NCI-H146 treated with DMSO at 0.1 percent for 48 hours (cell line): Measurements from ENCODE around the gene ZNHIT6.

ENCODE experiments used
- DNase-seq: peaks from one replicate; lab custom pipeline; 2025; ENCODE audit not compliant: unreplicated experiment; lab: John Stamatoyannopoulos, UW

ZNHIT6 gene

GRCh38 chr1:85623061-85623471, 85.2 kb downstream of the ZNHIT6 start:
- DNase-seq = no peak

DNA sequence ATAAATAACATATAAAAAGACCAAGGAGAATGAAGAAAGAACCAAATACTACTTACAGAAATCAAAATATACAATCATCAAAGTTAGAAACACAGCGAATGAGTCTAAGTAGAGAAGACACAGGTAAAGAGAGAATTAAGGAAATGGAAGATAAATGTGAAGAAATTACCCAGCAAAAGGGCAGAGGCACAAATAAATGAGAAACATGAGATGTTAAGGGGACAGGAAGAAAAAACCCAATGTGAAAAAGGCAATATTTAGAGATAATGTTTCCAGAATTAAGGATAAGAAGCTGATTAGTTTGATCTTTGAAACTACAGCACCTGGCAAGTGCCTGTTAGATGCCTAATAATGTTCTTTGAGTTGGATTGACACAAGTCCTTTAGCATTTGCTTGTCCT, 86.8 kb downstream of the ZNHIT6 start:
- no peak for DNase-seq

DNA sequence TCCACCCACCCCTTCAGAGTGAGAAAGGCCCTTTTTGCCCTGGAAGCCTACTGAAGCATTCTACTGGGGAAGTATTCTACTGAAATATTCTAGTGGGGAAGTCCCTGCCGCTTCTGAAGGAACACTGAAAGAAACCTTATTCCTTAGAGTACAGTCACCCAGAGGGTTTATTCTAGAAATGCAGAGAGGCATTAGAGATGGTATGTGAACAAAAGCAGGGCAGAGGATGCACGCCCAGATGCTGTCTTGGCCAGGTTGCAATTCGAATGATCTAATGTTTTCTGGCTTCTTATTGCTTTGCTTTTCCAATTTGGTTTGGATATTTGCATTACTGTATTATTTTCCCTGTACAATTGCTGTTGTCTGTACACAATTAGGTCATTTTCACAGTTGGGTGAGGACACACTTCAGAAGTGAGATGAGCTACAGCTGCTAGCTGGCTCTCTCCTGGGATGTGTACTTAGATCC, 90.6 kb downstream of the ZNHIT6 start:
- DNase-seq = no peak

GRCh38 chr1:85616736-85617135, 91.5 kb downstream of the ZNHIT6 start:
- no peak for DNase-seq

DNA sequence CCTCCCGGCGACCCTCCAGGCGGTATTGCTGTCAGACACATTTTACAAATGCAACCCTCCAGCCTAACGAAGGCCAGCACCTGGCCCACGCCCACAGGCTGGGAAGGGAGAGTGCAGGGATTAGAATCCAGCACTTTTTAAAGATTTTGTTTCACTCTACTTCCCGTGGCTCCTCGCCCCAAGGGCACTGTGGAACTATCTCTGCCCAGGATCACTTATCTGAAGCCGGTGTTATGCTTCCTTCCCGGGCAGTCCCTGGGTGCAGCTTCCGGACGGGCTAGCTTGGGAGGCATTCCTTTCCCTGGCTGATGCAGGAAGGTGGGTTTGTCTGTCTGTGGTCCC, 91.9 kb downstream of the ZNHIT6 start:
- DNase-seq = no peak

DNA sequence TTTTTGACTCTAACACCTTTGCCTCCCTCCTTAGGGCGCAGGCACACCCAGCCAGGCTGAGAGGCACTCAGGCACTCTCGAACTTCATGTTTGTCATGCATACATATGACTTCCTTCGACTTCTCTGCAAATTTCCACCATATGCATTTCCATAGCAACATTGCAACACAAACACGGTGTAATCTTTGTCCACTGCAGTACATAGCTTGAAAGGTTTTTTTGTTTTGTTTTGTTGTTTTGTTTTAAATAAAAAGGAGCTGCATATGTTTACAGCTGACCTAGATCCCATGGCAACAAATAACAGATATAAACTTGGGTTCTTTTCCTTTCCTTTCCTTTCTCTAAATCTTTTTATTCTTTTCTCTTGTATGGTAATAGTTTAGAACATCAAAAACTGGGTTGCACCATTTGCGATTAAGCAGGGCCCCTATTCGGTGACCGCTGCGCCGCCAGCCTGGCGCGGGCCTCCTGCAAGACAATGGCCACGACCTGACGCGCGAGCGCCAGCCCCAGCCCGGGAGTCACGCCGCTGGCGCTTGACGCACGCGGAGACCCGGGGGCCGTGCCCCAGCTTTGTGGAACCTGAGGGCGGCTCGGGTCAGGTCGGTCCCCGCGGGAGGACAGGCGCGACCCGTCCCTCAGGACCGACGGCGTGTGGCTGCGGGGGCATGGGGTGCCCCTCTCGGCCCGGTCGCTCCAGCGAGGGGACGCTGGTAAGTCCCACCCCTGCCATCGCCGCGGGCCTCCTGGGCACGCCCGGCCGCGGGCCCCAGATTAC, 92.5 kb downstream of the ZNHIT6 start:
- no peak for DNase-seq

DNA sequence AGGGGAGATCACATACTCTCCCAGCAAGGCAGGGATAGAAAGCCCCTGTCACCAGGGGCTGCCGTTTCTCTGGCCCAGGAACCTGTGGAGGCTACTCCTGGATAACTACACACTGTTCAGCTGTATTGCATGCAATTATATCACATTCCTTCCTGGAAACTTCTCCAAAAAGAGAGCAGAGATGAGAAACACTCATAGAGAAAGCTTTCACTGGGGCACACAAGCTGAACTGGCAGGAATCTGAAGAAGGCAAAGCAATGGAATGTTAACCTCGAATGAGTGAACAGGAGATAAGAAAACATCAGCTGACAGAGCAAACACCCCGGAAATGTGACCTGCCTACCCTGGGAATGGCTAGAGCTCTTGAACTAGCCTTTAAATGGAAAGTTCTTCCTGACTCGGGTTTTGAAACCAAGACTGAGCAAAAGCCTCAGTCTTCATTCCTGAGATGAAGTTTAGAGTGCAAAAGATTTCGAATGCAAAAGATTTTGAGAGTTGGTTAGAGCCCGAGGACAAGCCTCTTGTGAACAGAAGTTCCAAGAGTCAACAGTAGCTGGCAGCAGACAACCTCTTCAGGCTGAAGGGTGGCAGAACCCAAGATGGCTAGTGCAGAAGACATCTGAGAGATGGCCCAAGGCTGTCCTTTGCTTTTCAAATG, 95.4 kb downstream of the ZNHIT6 start:
- DNase-seq = no peak

- no peak for DNase-seq
These were observed 96.4 kb downstream of the ZNHIT6 start for GRCh38 chr1:85611856-85612255.

GRCh38 chr1:85611425-85611824, 96.8 kb downstream of the ZNHIT6 start:
- DNase-seq = no peak

- no peak for DNase-seq
These were observed 98.3 kb downstream of the ZNHIT6 start for GRCh38 chr1:85609976-85610375.

- no peak for DNase-seq
These were observed 99.4 kb downstream of the ZNHIT6 start for GRCh38 chr1:85608851-85609250.

DNA sequence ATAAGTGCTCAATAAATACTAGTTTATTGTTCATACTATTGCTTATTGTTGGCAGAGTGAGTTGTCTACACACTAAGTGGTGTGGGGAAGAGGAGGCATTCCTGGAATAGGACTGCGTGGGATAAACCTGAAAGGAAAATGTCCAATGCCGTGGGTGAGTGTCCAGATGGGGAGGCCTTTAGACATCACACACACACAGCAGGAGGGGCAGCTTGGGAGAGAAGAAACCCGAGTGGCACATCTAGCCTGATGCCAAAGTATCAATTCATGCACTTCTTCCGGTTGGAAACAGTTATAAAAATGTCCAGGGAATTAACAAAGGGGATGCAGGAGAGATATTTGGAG, 100.3 kb downstream of the ZNHIT6 start:
- no peak for DNase-seq

GRCh38 chr1:85607126-85607920, 100.9 kb downstream of the ZNHIT6 start:
- DNase-seq = no peak

- no peak for DNase-seq
These were observed 101.8 kb downstream of the ZNHIT6 start for GRCh38 chr1:85606414-85606800.

GRCh38 chr1:85605484-85606413, 102.5 kb downstream of the ZNHIT6 start:
- DNase-seq = no peak

- DNase-seq = no peak
These were observed 103.8 kb downstream of the ZNHIT6 start for GRCh38 chr1:85604298-85604997.

GRCh38 chr1:85603086-85603880, 105.0 kb downstream of the ZNHIT6 start:
- no peak for DNase-seq

- no peak for DNase-seq
These were observed 105.7 kb downstream of the ZNHIT6 start for GRCh38 chr1:85602571-85602970.

DNA sequence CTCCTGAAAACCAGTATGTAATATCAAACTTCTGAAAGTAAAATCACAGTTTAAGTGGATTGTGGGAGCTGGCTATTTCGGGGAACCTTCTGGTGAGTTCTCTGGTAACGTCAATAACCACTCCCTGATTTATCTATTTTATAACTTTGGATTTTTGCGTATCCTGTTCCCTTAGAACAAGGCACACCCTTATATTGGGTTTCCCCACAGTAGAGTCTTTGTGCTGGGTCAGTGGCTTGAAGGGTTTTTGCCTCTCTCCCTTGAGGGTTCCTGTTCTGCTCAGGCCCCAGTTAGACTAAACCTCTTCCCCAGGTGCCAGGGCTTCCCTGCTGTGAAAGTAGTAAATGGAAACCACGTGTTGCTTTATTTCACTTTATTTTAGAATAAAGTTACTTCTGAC, 106.3 kb downstream of the ZNHIT6 start:
- no peak for DNase-seq

- DNase-seq = no peak
These were observed 108.6 kb downstream of the ZNHIT6 start for GRCh38 chr1:85599681-85600080.
